Stimulated activated CD4-positive, alpha-beta T cell treated with anti-CD3 and anti-CD28 coated beads, Interleukin-2, amount 100 ng/mL, for 4 hours (primary cell): ENCODE data around the gene PLPP2.

Experiments used
- DNase-seq: peaks from one replicate; pipeline ENCODE4 v3.0.0-alpha.2; 2020; ENCODE audit warnings: low read depth

The PLPP2 gene

GRCh38 chr19:291006-291521 is at the start of gene PLPP2:
Gene PLPP2 (minus strand): TSS chr19:291403. CDS start chr19:291336, 67 bp downstream.
- no peak for DNase-seq

- DNase-seq: no peak
These were observed 49.6 kb upstream of the PLPP2 start for GRCh38 chr19:340620-341385.

GRCh38 chr19:339262-339887 is 48.2 kb upstream of the PLPP2 start:
- no peak for DNase-seq

GRCh38 chr19:338421-338820 is 47.2 kb upstream of the PLPP2 start:
- DNase-seq: no peak

- no peak for DNase-seq
These were observed 44.9 kb upstream of the PLPP2 start for GRCh38 chr19:336067-336614.

- DNase-seq: no peak
These were observed 44.4 kb upstream of the PLPP2 start for GRCh38 chr19:335486-336066.

GRCh38 chr19:335072-335471 is 43.9 kb upstream of the PLPP2 start:
- DNase-seq: no peak

GRCh38 chr19:334296-335071 is 43.3 kb upstream of the PLPP2 start:
- no peak for DNase-seq

GRCh38 chr19:330503-330902 is 39.3 kb upstream of the PLPP2 start:
- no peak for DNase-seq

- DNase-seq: no peak
These were observed 38.7 kb upstream of the PLPP2 start for GRCh38 chr19:329876-330275.

- DNase-seq: no peak
These were observed 36.9 kb upstream of the PLPP2 start for GRCh38 chr19:328025-328505.

- no peak for DNase-seq
These were observed 36.3 kb upstream of the PLPP2 start for GRCh38 chr19:327291-328024.

GRCh38 chr19:326871-327270 is 35.7 kb upstream of the PLPP2 start:
- DNase-seq: no peak

- DNase-seq: no peak
These were observed 34.8 kb upstream of the PLPP2 start for GRCh38 chr19:325937-326565.

GRCh38 chr19:325173-325936 is 34.2 kb upstream of the PLPP2 start:
- DNase-seq: no peak

GRCh38 chr19:324716-325115 is 33.5 kb upstream of the PLPP2 start:
- no peak for DNase-seq

- DNase-seq: no peak
These were observed 31.4 kb upstream of the PLPP2 start for GRCh38 chr19:322616-323015.

GRCh38 chr19:318509-318774 is 27.2 kb upstream of the PLPP2 start:
- no peak for DNase-seq

- DNase-seq: no peak
These were observed 26.7 kb upstream of the PLPP2 start for GRCh38 chr19:317710-318508.
